NCI-H69 (cell line): ENCODE data around the gene SPAG16.
"Not testable (repeated sequence)": the region's sequence is repeated elsewhere in the genome, so short reads cannot be mapped to it uniquely, and the experiment has no call there.

ENCODE experiments used
- DNase-seq: peaks from one replicate; lab custom pipeline; 2025; lab: John Stamatoyannopoulos, UW

The SPAG16 gene

GRCh38 chr2:213410687-213411086 lies 126.4 kb downstream of the SPAG16 start:
- not testable (repeated sequence) for DNase-seq

DNA sequence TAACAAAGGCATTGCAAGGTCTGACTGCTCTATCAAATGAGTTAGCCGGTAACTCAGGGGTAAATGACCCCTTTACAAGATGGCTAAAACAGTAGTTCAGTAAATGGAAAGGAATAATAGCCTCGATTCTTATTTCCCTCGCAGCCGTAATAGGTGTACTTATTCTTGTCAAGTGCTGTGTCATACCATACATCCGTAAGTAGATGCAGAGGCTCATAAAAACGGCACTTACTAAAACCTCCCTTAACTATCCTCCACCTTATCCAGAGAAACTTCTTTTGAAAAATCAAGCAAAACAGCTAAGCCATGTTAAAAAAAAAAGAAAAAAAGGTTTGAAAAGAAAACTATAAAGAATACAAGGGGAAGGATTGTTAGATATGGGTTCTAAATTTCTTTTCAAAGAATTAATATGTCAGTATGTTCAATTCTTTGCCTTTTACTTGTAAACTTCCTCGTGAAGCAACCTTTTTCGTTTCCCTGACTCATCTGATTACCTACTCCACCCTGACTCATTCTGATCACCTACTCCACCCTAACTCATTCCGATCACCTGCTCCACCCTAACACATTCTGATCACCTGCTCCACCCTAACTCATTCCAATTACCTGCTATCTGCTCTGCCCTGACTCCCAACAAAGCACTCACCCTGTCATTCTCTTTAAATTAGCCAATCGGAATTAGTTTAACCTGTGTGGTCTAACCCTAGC lies 127.5 kb downstream of the SPAG16 start:
- DNase-seq = no peak

DNA sequence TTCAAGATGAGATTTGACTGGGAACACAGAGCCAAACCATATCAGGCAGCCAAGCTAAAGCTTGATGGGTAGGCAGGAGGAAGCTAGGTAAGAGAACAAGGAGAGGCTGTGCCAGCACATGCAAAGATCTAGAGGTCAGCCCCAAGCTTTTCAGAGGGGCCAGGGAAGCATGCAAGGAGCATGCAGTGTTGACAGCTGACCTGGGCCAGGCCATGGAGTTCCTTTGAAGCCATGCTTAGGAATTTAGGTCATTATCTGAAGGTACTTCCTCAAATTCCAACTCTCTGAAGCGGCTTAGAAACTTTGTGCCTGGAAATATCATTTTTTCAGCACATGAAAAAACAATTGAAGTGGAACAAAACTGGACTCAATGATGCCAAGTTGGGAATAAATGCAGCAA lies 130.8 kb downstream of the SPAG16 start:
- DNase-seq = no peak

DNA sequence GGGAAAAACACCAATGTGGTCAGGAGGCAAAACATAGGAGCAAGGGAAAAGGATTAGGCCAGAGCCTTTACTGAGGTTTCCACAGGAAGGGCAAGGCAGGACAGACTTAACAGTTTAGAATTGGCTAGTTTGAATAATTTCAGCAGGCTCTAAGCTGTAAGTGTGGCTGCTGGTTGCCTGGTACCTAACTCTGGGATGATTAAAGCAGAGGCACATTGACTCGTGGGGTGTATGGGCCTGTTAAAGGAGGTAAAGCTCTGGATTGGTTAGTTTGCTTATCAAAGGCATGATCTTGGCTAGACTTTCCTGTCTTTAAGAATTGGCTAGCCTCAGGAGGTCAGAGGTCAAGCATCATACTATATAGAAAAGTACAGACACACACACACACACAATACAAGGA lies 132.6 kb downstream of the SPAG16 start:
- no peak for DNase-seq

DNA sequence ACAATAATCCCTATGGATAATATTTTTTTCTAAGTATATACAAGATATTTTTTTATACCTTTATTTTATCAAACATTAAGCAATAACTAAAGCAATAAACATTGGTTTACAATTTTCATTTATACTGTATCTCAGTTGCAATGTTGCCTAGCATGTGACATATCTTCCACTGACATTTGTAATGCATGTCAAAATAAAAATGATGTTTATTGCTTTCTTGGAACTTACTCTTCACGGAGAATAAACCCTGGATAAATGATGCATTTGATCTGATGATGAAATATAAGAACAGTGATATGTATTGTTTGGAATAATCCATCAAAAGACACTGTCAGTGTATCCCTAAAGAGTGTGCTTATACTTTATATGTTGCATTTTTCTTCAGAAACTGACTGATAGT lies 135.7 kb downstream of the SPAG16 start:
- no peak for DNase-seq

DNA sequence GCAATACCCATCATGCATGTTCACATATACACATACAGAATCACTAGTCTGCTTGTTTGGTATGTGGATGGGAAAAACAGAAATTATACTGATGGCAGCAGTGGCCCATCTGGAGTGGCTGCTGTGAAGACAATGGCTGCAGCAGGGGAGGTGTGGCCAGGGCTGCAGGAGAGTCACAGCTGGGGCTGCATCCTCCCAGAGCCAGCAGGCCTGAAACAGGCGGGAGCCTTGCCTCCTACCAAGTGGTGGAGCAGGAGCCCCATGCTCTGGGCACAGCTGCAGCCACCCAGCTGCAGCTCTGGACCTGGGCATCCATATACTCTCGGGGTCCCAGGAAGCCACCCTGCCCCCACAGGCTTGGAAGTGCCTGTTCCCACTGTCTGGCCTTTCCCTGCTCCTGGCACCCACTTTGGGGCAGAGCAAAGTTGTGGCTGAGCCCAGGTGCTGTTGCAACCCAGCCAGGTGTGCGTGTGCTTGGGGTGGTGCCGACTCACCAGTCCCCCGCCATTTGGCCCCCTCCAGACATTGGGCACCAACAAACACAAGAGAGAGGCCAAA lies 136.6 kb downstream of the SPAG16 start:
- DNase-seq = peak; percentile 16

DNA sequence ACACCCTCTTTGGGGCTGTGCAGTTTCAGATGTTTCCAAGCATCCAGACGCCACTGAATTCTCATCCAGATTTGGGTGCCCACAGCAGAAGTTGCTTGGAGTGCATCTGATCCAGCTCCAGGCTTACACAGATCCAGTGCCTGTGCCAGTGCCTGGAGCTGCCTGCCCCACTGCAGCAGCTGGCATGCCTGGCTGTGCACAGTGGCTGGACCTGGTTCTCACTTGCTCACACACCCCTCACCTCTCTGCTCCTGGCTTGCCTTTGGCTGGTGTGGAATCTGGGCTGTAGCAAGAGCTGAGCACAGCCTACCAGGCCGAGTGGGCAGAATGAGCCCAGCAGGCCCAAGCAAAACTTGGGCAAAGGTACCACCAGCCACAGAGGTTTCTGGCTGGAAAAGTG lies 137.9 kb downstream of the SPAG16 start:
- no peak for DNase-seq

- no peak for DNase-seq
These were observed 141.4 kb downstream of the SPAG16 start for GRCh38 chr2:213425618-213426017.

DNA sequence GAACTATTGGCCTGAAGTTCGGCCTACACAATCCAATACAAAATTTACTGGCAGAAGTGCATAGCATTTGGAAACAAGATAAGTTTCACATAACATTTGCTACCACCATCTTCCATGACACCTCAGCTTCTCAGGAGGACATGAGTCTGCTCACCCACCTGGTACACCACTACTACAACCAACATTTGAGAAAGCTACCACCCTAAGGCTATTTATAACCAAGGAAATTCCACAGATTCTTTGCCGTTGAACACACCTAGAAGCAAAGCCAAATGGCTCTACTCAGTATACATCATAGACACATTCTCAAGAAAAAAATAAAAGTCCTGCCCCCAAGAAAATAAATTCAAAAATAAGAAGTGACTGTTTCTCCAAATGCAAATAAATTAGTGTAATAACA lies 145.3 kb downstream of the SPAG16 start:
- DNase-seq = no peak

- DNase-seq = no peak
These were observed 159.7 kb downstream of the SPAG16 start for GRCh38 chr2:213443921-213444320.

DNA sequence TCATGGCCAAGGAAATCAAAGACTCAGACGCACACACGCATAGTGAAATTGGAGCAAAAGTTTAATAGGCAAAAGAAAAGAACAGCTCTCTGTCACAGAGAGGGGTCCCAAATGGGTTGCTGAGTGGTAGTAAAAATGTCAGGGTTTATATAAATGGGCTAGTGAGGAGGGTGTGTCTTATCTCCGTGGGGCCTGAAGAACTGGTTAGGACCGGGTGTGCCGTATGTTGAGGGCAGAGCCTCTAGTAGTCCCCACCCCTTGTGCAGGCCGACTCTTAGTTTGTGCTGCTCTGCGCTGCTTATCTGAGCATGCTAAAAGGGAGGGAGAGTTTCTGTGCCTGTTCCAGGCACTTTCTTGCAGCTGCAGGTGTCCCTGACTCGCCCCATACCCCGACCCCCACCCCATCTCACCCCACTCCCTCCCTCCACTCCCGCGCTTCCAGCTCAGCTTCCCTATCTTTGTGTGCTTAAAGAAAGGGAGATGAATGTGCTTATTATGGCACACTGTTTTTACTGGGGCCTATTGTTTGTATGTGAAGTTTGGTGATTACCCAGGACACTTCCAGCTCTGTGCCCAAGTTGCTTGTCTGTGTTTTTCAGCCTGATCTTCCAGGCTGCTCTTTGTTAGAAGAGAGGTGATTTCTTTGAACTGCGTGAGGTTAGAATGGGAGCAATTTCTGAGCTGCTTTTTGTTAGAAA lies 167.4 kb downstream of the SPAG16 start:
- peak; percentile 64 for DNase-seq

DNA sequence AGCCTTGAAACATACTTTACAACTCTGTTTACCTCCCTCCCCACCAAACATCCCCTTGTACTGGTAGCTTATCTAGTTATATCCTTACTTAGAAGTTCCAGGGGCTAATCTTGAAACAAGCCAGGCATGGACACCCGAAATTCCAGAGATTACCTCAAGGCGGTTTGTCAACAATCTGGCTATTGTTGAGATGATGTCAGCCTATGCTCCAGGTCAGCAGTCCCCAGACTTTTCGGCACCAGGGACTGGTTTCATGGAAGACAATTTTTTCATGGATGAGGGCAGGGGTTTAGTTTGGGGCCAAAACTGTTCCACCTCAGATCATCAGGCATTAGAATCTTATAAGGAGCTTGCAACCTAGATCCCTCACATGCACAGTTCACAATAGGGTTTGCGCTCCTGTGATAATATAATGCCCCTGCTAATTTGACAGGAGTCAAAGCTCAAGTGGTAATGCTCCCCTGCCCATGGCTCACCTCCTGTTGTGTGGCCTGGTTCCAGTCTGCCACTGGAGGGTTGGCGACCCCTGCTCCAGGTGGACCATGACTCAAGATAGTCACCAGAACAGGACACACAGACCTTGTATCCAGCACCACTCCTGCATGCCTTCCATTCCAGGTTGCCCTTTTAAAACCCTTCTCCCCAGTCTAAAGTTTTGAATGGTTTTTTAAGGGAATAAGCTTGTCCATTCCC lies 171.2 kb downstream of the SPAG16 start:
- DNase-seq = no peak

DNA sequence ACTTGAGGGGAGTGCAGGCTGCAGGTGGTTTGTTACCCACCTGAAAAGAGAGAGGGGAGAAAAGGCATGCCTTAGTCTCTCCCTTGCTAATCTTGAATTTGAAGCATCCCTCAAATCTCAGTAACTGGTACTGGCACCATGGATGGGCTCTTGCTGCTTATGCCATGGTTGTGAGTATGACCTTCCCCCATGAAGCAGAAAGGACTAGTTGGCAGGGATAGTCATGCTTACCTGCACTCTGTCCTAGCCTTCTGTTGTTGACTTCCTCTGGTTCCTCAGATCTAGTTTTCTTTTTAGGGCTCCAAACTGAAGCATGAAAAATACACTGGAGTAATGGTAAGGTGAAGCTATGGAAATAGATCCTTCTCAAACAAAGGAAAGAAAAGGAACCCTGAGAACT lies 191.2 kb downstream of the SPAG16 start:
- DNase-seq = peak; percentile 3

DNA sequence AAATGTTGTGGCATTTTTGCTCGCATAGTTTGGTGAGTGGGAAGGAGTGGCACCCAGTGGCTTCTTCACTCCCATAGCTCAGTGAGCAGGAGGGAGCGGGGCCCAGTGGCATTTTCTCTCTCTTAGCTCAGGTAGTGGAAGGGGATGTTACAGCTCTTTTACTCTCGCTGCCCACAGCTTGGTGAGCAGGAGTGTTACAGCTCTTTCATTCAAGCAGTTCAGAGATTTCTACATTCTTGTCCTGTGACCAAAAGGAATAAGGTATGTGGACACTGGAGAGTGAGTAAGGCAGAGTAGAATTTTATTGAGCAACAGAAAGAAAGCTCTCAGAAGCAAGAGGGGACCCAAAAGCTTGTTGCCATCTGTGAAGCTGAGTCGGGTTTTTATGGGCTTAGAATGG lies 192.4 kb downstream of the SPAG16 start:
- DNase-seq = no peak

GRCh38 chr2:213490087-213490486 lies 205.8 kb downstream of the SPAG16 start:
- DNase-seq = peak; percentile 17

DNA sequence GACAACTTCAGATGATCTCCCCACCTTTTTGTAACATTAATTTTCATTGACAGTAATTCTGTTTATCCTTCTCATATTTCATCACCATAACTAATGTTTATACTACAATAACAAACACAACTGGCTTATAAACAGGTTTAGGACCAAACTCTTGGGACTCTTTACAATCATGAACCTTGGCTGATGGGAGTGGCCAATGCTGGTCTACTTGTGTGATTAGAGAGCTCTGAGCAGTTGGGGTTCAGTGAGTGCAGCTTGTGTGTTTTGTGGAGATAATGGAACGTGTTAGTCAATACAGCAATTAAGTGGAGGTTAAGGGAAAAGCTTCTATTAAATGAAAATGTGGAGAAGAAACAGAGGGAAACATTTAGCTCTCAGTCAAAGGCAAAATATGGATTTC lies 207.1 kb downstream of the SPAG16 start:
- DNase-seq = peak; percentile 55

GRCh38 chr2:213496226-213496625 lies 212.0 kb downstream of the SPAG16 start:
- peak; percentile 2 for DNase-seq

GRCh38 chr2:213500881-213501280 lies 216.6 kb downstream of the SPAG16 start:
- DNase-seq = peak; percentile 3

DNA sequence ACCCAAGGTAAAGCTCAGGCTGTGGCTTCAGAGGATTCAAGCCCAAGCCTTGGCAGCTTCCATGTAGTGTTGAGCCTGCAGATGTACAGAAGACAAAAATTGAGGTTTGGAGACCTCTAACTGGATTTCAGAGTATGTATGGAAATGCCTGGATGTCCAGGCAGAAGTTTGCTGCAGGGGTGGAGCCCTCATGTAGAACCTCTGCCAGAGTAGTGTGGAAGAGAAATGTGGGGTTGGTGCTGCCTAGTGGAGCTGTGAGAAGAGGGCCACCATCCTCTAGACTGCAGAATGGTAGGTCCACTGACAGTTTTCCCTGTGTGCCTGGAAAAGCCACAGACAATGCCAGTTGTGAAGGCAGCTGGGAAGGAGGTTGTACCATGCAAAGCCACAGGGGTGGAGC lies 239.9 kb downstream of the SPAG16 start:
- no peak for DNase-seq

GRCh38 chr2:213537579-213537978 lies 253.3 kb downstream of the SPAG16 start:
- DNase-seq = no peak

DNA sequence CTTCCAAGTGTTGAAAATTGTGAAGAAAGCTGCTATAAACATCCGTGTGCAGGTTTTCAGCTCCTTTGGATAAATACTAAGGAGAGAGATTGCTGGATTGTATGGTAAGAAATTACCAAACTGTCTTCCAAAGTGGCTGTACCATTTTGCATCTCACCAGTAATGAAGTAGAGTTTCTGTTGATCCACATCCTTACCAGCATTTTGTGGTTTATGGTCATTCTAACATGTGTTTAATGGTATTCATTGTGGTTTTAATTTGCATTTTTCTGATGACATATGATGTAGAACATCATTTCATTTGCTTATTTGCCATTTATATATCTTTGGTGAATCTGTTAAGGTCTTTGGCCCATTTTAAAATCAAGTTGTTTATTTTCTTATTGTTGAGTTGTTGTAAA lies 260.7 kb downstream of the SPAG16 start:
- DNase-seq = no peak

DNA sequence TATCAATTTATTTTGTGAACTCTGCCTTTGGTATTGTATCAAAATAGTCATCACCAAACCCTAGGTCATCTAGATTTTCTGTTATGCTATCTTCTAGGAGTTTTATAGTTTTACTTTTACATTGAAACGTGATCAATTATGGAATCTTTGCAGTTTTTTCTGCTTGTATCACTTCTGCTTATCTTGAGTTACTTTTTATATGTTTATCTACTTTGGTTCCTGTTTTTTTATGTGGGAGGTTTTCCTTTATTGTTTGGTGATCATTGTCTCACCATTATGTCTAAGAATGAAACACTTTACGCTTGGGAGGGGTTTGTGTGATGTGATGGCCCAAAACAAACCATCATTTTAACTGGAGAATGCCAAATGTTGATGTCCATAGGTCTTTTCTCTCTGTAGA lies 261.2 kb downstream of the SPAG16 start:
- DNase-seq = no peak

DNA sequence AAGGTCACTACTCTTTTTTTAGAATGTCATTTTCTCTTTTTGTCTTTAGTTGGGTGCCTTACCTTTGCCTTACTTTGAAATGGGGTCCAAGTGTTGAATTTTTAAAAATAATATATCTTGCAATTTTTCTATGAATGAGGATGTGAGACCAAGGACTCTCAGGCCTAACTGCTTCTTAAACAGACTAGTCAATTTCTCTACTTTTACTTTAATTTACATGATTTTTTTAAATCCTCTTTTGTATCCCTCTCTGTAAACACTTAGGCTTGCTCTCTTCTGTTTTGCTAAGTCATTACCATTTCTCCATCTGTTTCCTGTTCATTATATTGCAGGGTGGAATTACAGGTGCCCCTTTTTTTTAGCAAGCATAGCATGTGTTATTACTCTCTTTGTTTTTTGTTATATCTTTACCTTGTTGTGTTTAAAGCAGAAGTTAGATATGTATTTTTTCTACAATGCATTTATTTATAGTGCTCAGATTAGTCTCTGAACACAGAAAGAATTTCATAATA lies 261.8 kb downstream of the SPAG16 start:
- DNase-seq = peak; percentile 31
